ENCODE results near the gene SLIT3.

The SLIT3 gene

GRCh38 chr5:168879331-168879730 is 421.6 kb downstream of the SLIT3 start:
- no peak for FAIRE-seq

- FAIRE-seq, result no peak
Observed at GRCh38 chr5:168878135-168878745, 422.7 kb downstream of the SLIT3 start.

- no peak for FAIRE-seq
Observed at GRCh38 chr5:168877132-168877892, 423.6 kb downstream of the SLIT3 start.

GRCh38 chr5:168876419-168876818 is 424.5 kb downstream of the SLIT3 start:
- FAIRE-seq, result no peak

- no peak for FAIRE-seq
Observed at GRCh38 chr5:168875832-168876231, 425.1 kb downstream of the SLIT3 start.

- FAIRE-seq, result no peak
Observed at GRCh38 chr5:168874713-168875380, 426.1 kb downstream of the SLIT3 start.

- no peak for FAIRE-seq
Observed at GRCh38 chr5:168872246-168872645, 428.7 kb downstream of the SLIT3 start.

GRCh38 chr5:168870910-168871309 is 430.0 kb downstream of the SLIT3 start:
- FAIRE-seq, result no peak

- no peak for FAIRE-seq
Observed at GRCh38 chr5:168869615-168870227, 431.2 kb downstream of the SLIT3 start.

GRCh38 chr5:168867241-168867640 is 433.7 kb downstream of the SLIT3 start:
- no peak for FAIRE-seq

- FAIRE-seq, result no peak
Observed at GRCh38 chr5:168865968-168866367, 435.0 kb downstream of the SLIT3 start.

- FAIRE-seq, result no peak
Observed at GRCh38 chr5:168863021-168863420, 437.9 kb downstream of the SLIT3 start.

GRCh38 chr5:168860503-168860902 is 440.4 kb downstream of the SLIT3 start:
- no peak for FAIRE-seq

GRCh38 chr5:168860081-168860480 is 440.9 kb downstream of the SLIT3 start:
- FAIRE-seq, result no peak

GRCh38 chr5:168859471-168859870 is 441.5 kb downstream of the SLIT3 start:
- FAIRE-seq, result no peak

- FAIRE-seq, result no peak
Observed at GRCh38 chr5:168858994-168859393, 441.9 kb downstream of the SLIT3 start.

- no peak for FAIRE-seq
Observed at GRCh38 chr5:168858371-168858770, 442.6 kb downstream of the SLIT3 start.

GRCh38 chr5:168853972-168854371 is 447.0 kb downstream of the SLIT3 start:
- no peak for FAIRE-seq

- no peak for FAIRE-seq
Observed at GRCh38 chr5:168852329-168852728, 448.6 kb downstream of the SLIT3 start.

- FAIRE-seq, result no peak
Observed at GRCh38 chr5:168851902-168852321, 449.0 kb downstream of the SLIT3 start.

GRCh38 chr5:168850683-168851082 is 450.3 kb downstream of the SLIT3 start:
- no peak for FAIRE-seq

- no peak for FAIRE-seq
Observed at GRCh38 chr5:168848569-168848968, 452.4 kb downstream of the SLIT3 start.

- no peak for FAIRE-seq
Observed at GRCh38 chr5:168847511-168848073, 453.3 kb downstream of the SLIT3 start.
